OCI-LY3 (cell line): Measurements from ENCODE around the gene DEFB114.

Experiments
- H2AFZ ChIP-seq: fragments of 200-600, 300-600 bp; shearing (Covaris generic); 2 replicates; pipeline ENCODE4 v1.6.0; 2014; ENCODE audit warnings: antibody characterized with exemption, low read depth, low read length
- H3K27ac ChIP-seq: fragments of 200-600, 300-600 bp; sonication (generic); 2 replicates; pipeline ENCODE4 v1.5.1; 2014; ENCODE audit warnings: mild to moderate bottlenecking, low read length, moderate library complexity, mixed read lengths
- H3K27me3 ChIP-seq: fragments of 200-600, 300-600 bp; sonication (generic); 2 replicates; pipeline ENCODE4 v1.6.1; 2014; ENCODE audit warnings: low read depth, low read length, mixed read lengths
- H3K36me3 ChIP-seq: fragments of 200-600, 300-600 bp; sonication (generic); replicated peaks from 2 replicates; pipeline ENCODE3; 2014; ENCODE audit warnings: low read depth, low read length, mixed read lengths
- H3K4me1 ChIP-seq: fragments of 300-600, 200-600 bp; sonication (generic); 2 replicates; pipeline ENCODE4 v1.6.1; 2014; ENCODE audit warnings: low read length, mixed read lengths
- H3K4me2 ChIP-seq: fragments of 200-600, 300-600 bp; sonication (generic); 2 replicates; pipeline ENCODE4 v1.6.1; 2014; ENCODE audit warnings: low read length, mixed read lengths
- H3K4me3 ChIP-seq: fragments of 300-600, 200-600 bp; sonication (generic); 2 replicates; pipeline ENCODE4 v1.5.1; 2014; ENCODE audit warnings: antibody characterized with exemption, mild to moderate bottlenecking, low read length, moderate library complexity
- H3K79me2 ChIP-seq: fragments of 300-600, 200-600 bp; shearing (Covaris generic); 2 replicates; pipeline ENCODE4 v1.6.1; 2014; ENCODE audit warnings: mild to moderate bottlenecking, low read length, mixed read lengths
- H3K9ac ChIP-seq: fragments of 300-600, 200-600 bp; shearing (Covaris generic); 2 replicates; pipeline ENCODE4 v1.6.0; 2014; ENCODE audit warnings: mild to moderate bottlenecking, low read length, moderate library complexity
- H3K9me3 ChIP-seq: fragments of 200-600, 300-600 bp; shearing (Covaris generic); 2 replicates; pipeline ENCODE4 v1.6.1; 2014; ENCODE audit warnings: low read length, mixed read lengths; ENCODE audit not compliant: insufficient read depth
- H4K20me1 ChIP-seq: fragments of 200-600, 300-600 bp; sonication (generic); 2 replicates; pipeline ENCODE4 v1.6.1; 2016; ENCODE audit warnings: low read length, mixed read lengths; ENCODE audit not compliant: insufficient read depth
- EZH2phosphoT487 ChIP-seq: fragments of 200-600 bp; shearing (Covaris generic); IDR thresholded peaks from 2 replicates; pipeline ENCODE4 v1.6.1; 2018; ENCODE audit warnings: antibody characterized with exemption, mixed run types, low read depth
- TF ChIP-seq, protein P1 (sequence below): fragments of 200-600, 300-600 bp; sonication (generic); IDR thresholded peaks from 2 replicates; pipeline ENCODE4 v1.5.1; 2014; ENCODE audit warnings: antibody characterized with exemption, low read length, low read depth

Gene DEFB114

DNA sequence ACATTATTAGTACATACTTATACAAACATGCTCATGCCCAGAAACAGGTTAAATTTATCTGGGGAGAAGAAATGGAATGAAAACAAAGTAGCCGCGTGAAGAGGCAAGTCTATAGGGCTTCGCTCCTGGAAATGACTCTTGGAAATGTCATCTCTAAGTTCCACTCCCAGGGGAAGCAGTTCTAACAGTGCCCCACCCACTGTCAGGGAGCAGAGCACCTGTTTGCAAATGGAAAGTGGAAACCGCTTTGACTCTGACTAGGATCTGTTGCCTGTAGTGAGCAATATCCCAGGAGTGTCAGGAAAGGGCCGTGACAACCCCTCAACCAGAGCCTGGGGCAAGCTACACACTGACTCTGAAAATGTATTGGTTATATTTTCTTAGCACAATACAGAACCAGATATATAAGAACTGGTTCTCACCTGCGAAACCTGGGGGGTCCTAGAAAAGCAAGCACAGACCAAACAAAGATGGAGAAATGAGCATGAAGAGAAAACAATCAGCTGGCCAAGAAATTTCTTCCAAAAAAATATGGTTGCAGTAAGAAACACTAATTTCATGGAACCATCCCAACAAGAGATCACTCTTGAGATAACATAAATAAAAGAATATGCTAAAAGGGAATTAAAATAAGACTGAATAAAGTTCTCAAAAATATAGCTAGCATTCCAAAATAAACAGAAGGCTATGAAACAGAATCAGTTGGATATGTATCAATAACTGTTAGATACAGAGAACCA, 50.2 kb downstream of the DEFB114 start:
- Histone ChIP-seq H3K27me3 (no peaks in the 10 kb centered on the region), H3K9me3 (no peaks in the 10 kb centered on the region), H3K4me3 (no peak overlapping the region), H3K27ac (no peak overlapping the region), H4K20me1 (no peaks in the 10 kb centered on the region), H2AFZ (no peak overlapping the region), H3K4me2 (no peak overlapping the region), H3K9ac (no peak overlapping the region), H3K79me2 (no peaks in the 10 kb centered on the region), H3K4me1 (peaks cover 7% of the 10 kb centered on the region), H3K36me3 (no peaks in the 10 kb centered on the region)
- TF ChIP-seq, protein P1, sequence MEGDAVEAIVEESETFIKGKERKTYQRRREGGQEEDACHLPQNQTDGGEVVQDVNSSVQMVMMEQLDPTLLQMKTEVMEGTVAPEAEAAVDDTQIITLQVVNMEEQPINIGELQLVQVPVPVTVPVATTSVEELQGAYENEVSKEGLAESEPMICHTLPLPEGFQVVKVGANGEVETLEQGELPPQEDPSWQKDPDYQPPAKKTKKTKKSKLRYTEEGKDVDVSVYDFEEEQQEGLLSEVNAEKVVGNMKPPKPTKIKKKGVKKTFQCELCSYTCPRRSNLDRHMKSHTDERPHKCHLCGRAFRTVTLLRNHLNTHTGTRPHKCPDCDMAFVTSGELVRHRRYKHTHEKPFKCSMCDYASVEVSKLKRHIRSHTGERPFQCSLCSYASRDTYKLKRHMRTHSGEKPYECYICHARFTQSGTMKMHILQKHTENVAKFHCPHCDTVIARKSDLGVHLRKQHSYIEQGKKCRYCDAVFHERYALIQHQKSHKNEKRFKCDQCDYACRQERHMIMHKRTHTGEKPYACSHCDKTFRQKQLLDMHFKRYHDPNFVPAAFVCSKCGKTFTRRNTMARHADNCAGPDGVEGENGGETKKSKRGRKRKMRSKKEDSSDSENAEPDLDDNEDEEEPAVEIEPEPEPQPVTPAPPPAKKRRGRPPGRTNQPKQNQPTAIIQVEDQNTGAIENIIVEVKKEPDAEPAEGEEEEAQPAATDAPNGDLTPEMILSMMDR, result no peak
- TF ChIP-seq EZH2phosphoT487, result no peak

DNA sequence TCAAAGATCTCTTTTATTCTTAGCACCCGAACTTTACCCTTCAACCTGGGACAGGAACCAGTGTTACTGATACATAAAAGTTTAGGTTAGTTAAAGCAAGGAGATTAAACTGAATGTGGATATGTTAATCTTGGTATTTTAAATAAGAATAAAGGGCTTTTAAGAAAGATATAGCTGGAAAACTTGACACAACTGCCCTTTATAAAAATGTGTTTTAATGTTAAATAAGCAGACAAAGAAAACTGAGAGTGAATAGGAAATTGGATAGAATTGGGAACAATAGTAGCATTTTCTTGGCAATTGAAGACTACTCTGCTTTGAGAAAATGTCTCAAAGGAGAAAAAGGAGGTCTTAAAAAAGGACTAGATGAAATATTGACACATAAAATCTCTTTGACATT, 51.8 kb downstream of the DEFB114 start:
- TF ChIP-seq, protein P1, result no peak
- no peak for TF ChIP-seq EZH2phosphoT487
- Histone ChIP-seq H3K27me3 (no peaks in the 10 kb centered on the region), H3K36me3 (no peaks in the 10 kb centered on the region), H2AFZ (no peak overlapping the region), H3K9ac (no peak overlapping the region), H3K9me3 (no peaks in the 10 kb centered on the region), H4K20me1 (no peaks in the 10 kb centered on the region), H3K4me2 (no peak overlapping the region), H3K79me2 (no peaks in the 10 kb centered on the region), H3K4me1 (peaks cover 7% of the 10 kb centered on the region), H3K4me3 (no peak overlapping the region), H3K27ac (no peak overlapping the region)

GRCh38 chr6:49911252-49911651, 52.7 kb downstream of the DEFB114 start:
- H3K4me1 ChIP-seq, result peaks cover under 1% of the 10 kb centered on the region
- no peak overlapping the region for H3K4me2 ChIP-seq
- no peak overlapping the region for H3K27ac ChIP-seq
- no peaks in the 10 kb centered on the region for H3K27me3 ChIP-seq
- H4K20me1 ChIP-seq, result no peaks in the 10 kb centered on the region
- H3K4me3 ChIP-seq, result no peak overlapping the region
- no peaks in the 10 kb centered on the region for H3K79me2 ChIP-seq
- no peak overlapping the region for H3K9ac ChIP-seq
- TF ChIP-seq EZH2phosphoT487, result no peak
- TF ChIP-seq, protein P1, result no peak
- no peaks in the 10 kb centered on the region for H3K9me3 ChIP-seq
- no peak overlapping the region for H2AFZ ChIP-seq
- no peaks in the 10 kb centered on the region for H3K36me3 ChIP-seq
